ENCODE measurements around the gene AKAP13. TPM values are rescaled to one million over a fixed set of nuclear protein-coding genes. Genes with fewer than 3 reads are reported as not detected.

AKAP13 gene
- total RNA-seq, 1 experiment from 2014 or later, result 49.6 TPM

GRCh38 chr15:85764649-85765277 is 384.4 kb downstream of the AKAP13 start:
- H3K27me3 Mint-ChIP-seq (ENCODE audit: insufficient read depth, unreplicated experiment), result no peaks in the 10 kb centered on the region
- DNase-seq, result no peak
- no peaks in the 10 kb centered on the region for H3K27me3 ChIP-seq (replicated peaks; ENCODE audit: control insufficient read depth, insufficient read depth, low read length)
- TF ChIP-seq, protein P1, sequence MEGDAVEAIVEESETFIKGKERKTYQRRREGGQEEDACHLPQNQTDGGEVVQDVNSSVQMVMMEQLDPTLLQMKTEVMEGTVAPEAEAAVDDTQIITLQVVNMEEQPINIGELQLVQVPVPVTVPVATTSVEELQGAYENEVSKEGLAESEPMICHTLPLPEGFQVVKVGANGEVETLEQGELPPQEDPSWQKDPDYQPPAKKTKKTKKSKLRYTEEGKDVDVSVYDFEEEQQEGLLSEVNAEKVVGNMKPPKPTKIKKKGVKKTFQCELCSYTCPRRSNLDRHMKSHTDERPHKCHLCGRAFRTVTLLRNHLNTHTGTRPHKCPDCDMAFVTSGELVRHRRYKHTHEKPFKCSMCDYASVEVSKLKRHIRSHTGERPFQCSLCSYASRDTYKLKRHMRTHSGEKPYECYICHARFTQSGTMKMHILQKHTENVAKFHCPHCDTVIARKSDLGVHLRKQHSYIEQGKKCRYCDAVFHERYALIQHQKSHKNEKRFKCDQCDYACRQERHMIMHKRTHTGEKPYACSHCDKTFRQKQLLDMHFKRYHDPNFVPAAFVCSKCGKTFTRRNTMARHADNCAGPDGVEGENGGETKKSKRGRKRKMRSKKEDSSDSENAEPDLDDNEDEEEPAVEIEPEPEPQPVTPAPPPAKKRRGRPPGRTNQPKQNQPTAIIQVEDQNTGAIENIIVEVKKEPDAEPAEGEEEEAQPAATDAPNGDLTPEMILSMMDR (IDR thresholded peaks at IDR 0.05; ENCODE audit: insufficient read depth in 1 of 2, low read depth in 1 of 2, low read length in 1 of 2, severe bottlenecking in 1 of 2, unreplicated experiment in 1 of 2), result no peak
- H3K27ac Mint-ChIP-seq (ENCODE audit: unreplicated experiment), result no peak overlapping the region
- no peak overlapping the region for H3K4me3 ChIP-seq (ENCODE audit: low read depth, low read length)
- intact Hi-C loops (cut with micrococcal nuclease; ENCODE audit: unreplicated experiment), result no loop called here
- H3K4me3 Mint-ChIP-seq (ENCODE audit: unreplicated experiment), result no peak overlapping the region
- no peaks in the 10 kb centered on the region for H3K4me1 Mint-ChIP-seq (ENCODE audit: low read depth, unreplicated experiment)
- no peaks in the 10 kb centered on the region for H3K9me3 ChIP-seq
- CTCF ChIA-PET, result no interaction called here
- BruUV-seq (replicated peaks), result no TSS peak
- H3K36me3 Mint-ChIP-seq (ENCODE audit: insufficient read depth, unreplicated experiment), result peaks cover 35% of the 10 kb centered on the region
- no peaks in the 10 kb centered on the region for H3K4me1 ChIP-seq
- no peaks in the 10 kb centered on the region for H3K9me3 Mint-ChIP-seq (ENCODE audit: unreplicated experiment)
- POLR2A ChIA-PET, result no interaction called here
- H3K36me3 ChIP-seq (ENCODE audit: control insufficient read depth, insufficient read depth, low read length), result no peaks in the 10 kb centered on the region; the same call in none of the 2 replicates

- POLR2A ChIA-PET, result interaction anchor here (0.7 kb wide), 1 partner anchor 24 kb away, joined by 6 read pairs; no protein-coding TSS in a partner anchor
Measured at GRCh38 chr15:85766001-85766831, 385.8 kb downstream of the AKAP13 start.

More at GRCh38 chr15:85766001-85766831, 385.8 kb downstream of the AKAP13 start:
- CTCF ChIA-PET, result interaction anchor here (0.8 kb wide), 1 partner anchor 74 kb away, joined by 3 read pairs; no protein-coding TSS in a partner anchor
- H3K36me3 Mint-ChIP-seq (ENCODE audit: insufficient read depth, unreplicated experiment), result peaks cover 35% of the 10 kb centered on the region
- Histone ChIP-seq H3K4me3 (ENCODE audit: low read depth, low read length) (no peak overlapping the region), H3K27me3 (replicated peaks; ENCODE audit: control insufficient read depth, insufficient read depth, low read length) (no peaks in the 10 kb centered on the region), H3K9me3 (no peaks in the 10 kb centered on the region), H3K4me1 (no peaks in the 10 kb centered on the region), H3K36me3 (ENCODE audit: control insufficient read depth, insufficient read depth, low read length) (no peaks in the 10 kb centered on the region; the same call in none of the 2 replicates)
- no peaks in the 10 kb centered on the region for H3K9me3 Mint-ChIP-seq (ENCODE audit: unreplicated experiment)
- H3K4me1 Mint-ChIP-seq (ENCODE audit: low read depth, unreplicated experiment), result no peaks in the 10 kb centered on the region
- H3K4me3 Mint-ChIP-seq (ENCODE audit: unreplicated experiment), result no peak overlapping the region
- no peak overlapping the region for H3K27ac Mint-ChIP-seq (ENCODE audit: unreplicated experiment)
- DNase-seq, result no peak
- BruUV-seq (replicated peaks), result no TSS peak
- no peaks in the 10 kb centered on the region for H3K27me3 Mint-ChIP-seq (ENCODE audit: insufficient read depth, unreplicated experiment)
- intact Hi-C loops (cut with micrococcal nuclease; ENCODE audit: unreplicated experiment), result no loop called here
- TF ChIP-seq, protein P1 (IDR thresholded peaks at IDR 0.05; ENCODE audit: insufficient read depth in 1 of 2, low read depth in 1 of 2, low read length in 1 of 2, severe bottlenecking in 1 of 2, unreplicated experiment in 1 of 2), result no peak
